HG02642 (cell line): ENCODE data around the gene PIK3R3.

ENCODE experiments used
- ATAC-seq: cut with Tn5 transposase; IDR thresholded peaks from one replicate; pipeline ENCODE4 v1.9.1; 2021; ENCODE audit warnings: mild to moderate bottlenecking; ENCODE audit not compliant: unreplicated experiment, poor library complexity

Gene PIK3R3

GRCh38 chr1:46158312-46159281, 26.2 kb upstream of the PIK3R3 start:
- peak; percentile 75 for ATAC-seq

GRCh38 chr1:46157916-46158311, 25.5 kb upstream of the PIK3R3 start:
- ATAC-seq: no peak

GRCh38 chr1:46153732-46154131, 21.3 kb upstream of the PIK3R3 start:
- ATAC-seq: no peak

- no peak for ATAC-seq
Measured at GRCh38 chr1:46153228-46153627, 20.8 kb upstream of the PIK3R3 start.

- no peak for ATAC-seq
Measured at GRCh38 chr1:46152016-46152415, 19.6 kb upstream of the PIK3R3 start.

GRCh38 chr1:46150085-46150484, 17.7 kb upstream of the PIK3R3 start:
- no peak for ATAC-seq

- no peak for ATAC-seq
Measured at GRCh38 chr1:46148318-46148717, 15.9 kb upstream of the PIK3R3 start.

GRCh38 chr1:46137916-46138315, 5.5 kb upstream of the PIK3R3 start:
- no peak for ATAC-seq

- ATAC-seq: no peak
Measured at GRCh38 chr1:46136711-46137110, 4.3 kb upstream of the PIK3R3 start.

- ATAC-seq: no peak
Measured at GRCh38 chr1:46134660-46135331, 2.4 kb upstream of the PIK3R3 start.

GRCh38 chr1:46133781-46134350, 1.4 kb upstream of the PIK3R3 start:
- no peak for ATAC-seq

- peak; percentile 58 for ATAC-seq
Measured at GRCh38 chr1:46133181-46133658, 791 bp upstream of the PIK3R3 start.

- ATAC-seq: no peak
Measured at GRCh38 chr1:46131712-46132528, 509 bp downstream of the PIK3R3 start.

- ATAC-seq: no peak
Measured at GRCh38 chr1:46131093-46131492, 1.3 kb downstream of the PIK3R3 start.

- ATAC-seq: no peak
Measured at GRCh38 chr1:46130606-46131005, 1.8 kb downstream of the PIK3R3 start.

- ATAC-seq: no peak
Measured at GRCh38 chr1:46130121-46130520, 2.3 kb downstream of the PIK3R3 start.

GRCh38 chr1:46128344-46128743, 4.1 kb downstream of the PIK3R3 start:
- ATAC-seq: no peak

GRCh38 chr1:46118856-46119255, 13.6 kb downstream of the PIK3R3 start:
- no peak for ATAC-seq

GRCh38 chr1:46117810-46118494, 14.5 kb downstream of the PIK3R3 start:
- ATAC-seq: no peak
